H9 (cell line): ENCODE measurements around the gene STK17B. TPM values are rescaled to one million over a fixed set of nuclear protein-coding genes. Genes with fewer than 3 reads are reported as not detected.
A peak's percentile ranks its signal among the peaks of the same experiment; 100 is the strongest.

ENCODE experiments used
- DNase-seq: peaks from one replicate; pipeline ENCODE4 v3.0.0-alpha.2; 2017
- H2AFZ ChIP-seq: one replicate; pipeline ENCODE4 v1.6.1; 2013; ENCODE audit warnings: mild to moderate bottlenecking, low read length, control low read depth, moderate library complexity
- H2AK5ac ChIP-seq: 2 replicates; pipeline ENCODE4 v1.6.1; 2013; ENCODE audit warnings: low read length, control low read depth, mixed read lengths; ENCODE audit not compliant: insufficient read length
- H2BK120ac ChIP-seq: one replicate; pipeline ENCODE4 v1.6.1; 2013; ENCODE audit warnings: low read depth, mild to moderate bottlenecking, low read length, control low read depth, inconsistent platforms; ENCODE audit not compliant: poor library complexity, severe bottlenecking
- H2BK12ac ChIP-seq: 2 replicates; pipeline ENCODE4 v1.6.1; 2013; ENCODE audit warnings: low read length, control low read depth, mixed read lengths, low read depth; ENCODE audit not compliant: insufficient read length
- H2BK15ac ChIP-seq: 2 replicates; pipeline ENCODE4 v1.6.1; 2013; ENCODE audit warnings: low read depth, low read length, control low read depth
- H2BK20ac ChIP-seq: one replicate; pipeline ENCODE4 v1.6.1; 2013; ENCODE audit warnings: low read depth, mild to moderate bottlenecking, low read length, control low read depth, inconsistent platforms; ENCODE audit not compliant: poor library complexity, severe bottlenecking
- H2BK5ac ChIP-seq: 2 replicates; pipeline ENCODE4 v1.6.1; 2013; ENCODE audit warnings: low read length, control low read depth, mixed read lengths; ENCODE audit not compliant: insufficient read length
- H3K14ac ChIP-seq: 2 replicates; pipeline ENCODE4 v1.6.1; 2013; ENCODE audit warnings: low read length, control low read depth; ENCODE audit not compliant: insufficient read depth
- H3K18ac ChIP-seq: 2 replicates; pipeline ENCODE4 v1.6.1; 2013; ENCODE audit warnings: low read depth, mild to moderate bottlenecking, mixed read lengths, low read length, control low read depth; ENCODE audit not compliant: insufficient read length
- H3K23ac ChIP-seq: 2 replicates; pipeline ENCODE4 v1.6.1; 2013; ENCODE audit warnings: low read length, control low read depth, mixed read lengths, low read depth; ENCODE audit not compliant: insufficient read length
- H3K23me2 ChIP-seq: 2 replicates; pipeline ENCODE4 v1.6.1; 2013; ENCODE audit warnings: low read depth, mild to moderate bottlenecking, mixed read lengths, low read length, control low read depth; ENCODE audit not compliant: insufficient read length, poor library complexity, severe bottlenecking
- H3K27ac ChIP-seq: 2 replicates; pipeline ENCODE4 v1.5.1; 2013; ENCODE audit warnings: low read length, control low read depth, mixed read lengths, low read depth; ENCODE audit not compliant: insufficient read length
- H3K27me3 ChIP-seq: 2 replicates; pipeline ENCODE4 v1.6.1; 2013; ENCODE audit warnings: low read length, control low read depth, inconsistent platforms; ENCODE audit not compliant: insufficient read depth
- H3K4ac ChIP-seq: 2 replicates; pipeline ENCODE4 v1.6.1; 2013; ENCODE audit warnings: low read depth, mild to moderate bottlenecking, control low read depth, inconsistent platforms, low read length, moderate library complexity
- H3K4me1 ChIP-seq: 2 replicates; pipeline ENCODE4 v1.6.1; 2013; ENCODE audit warnings: low read length, control low read depth, inconsistent platforms; ENCODE audit not compliant: insufficient read depth
- H3K4me2 ChIP-seq: 2 replicates; pipeline ENCODE4 v1.6.1; 2013; ENCODE audit warnings: low read length, control low read depth, mixed read lengths; ENCODE audit not compliant: insufficient read length, insufficient read depth
- H3K56ac ChIP-seq: 2 replicates; pipeline ENCODE4 v1.6.1; 2013; ENCODE audit warnings: low read depth, mild to moderate bottlenecking, mixed read lengths, low read length, control low read depth; ENCODE audit not compliant: insufficient read length
- H3K79me1 ChIP-seq: 2 replicates; pipeline ENCODE4 v1.6.1; 2013; ENCODE audit warnings: low read depth, mild to moderate bottlenecking, moderate library complexity, low read length, control low read depth, inconsistent platforms; ENCODE audit not compliant: insufficient read depth, poor library complexity, severe bottlenecking
- H3K79me2 ChIP-seq: 2 replicates; pipeline ENCODE4 v1.6.1; 2013; ENCODE audit warnings: low read length, control low read depth, inconsistent platforms; ENCODE audit not compliant: insufficient read depth
- H3K9ac ChIP-seq: 2 replicates; pipeline ENCODE4 v1.6.1; 2013; ENCODE audit warnings: low read length, control low read depth, mixed read lengths; ENCODE audit not compliant: insufficient read length; ENCODE audit errors: extremely low read depth
- H3K9me3 ChIP-seq: one replicate; pipeline ENCODE4 v1.6.1; 2013; ENCODE audit warnings: low read depth, low read length, inconsistent platforms; ENCODE audit not compliant: control insufficient read depth
- H3T11ph ChIP-seq: one replicate; pipeline ENCODE4 v1.6.1; 2013; ENCODE audit warnings: mild to moderate bottlenecking, low read length, control low read depth, inconsistent platforms
- H4K20me1 ChIP-seq: one replicate; pipeline ENCODE4 v1.6.1; 2013; ENCODE audit not compliant: control insufficient read depth, insufficient read length, insufficient read depth
- H4K5ac ChIP-seq: 2 replicates; pipeline ENCODE4 v1.6.1; 2013; ENCODE audit warnings: low read depth, mild to moderate bottlenecking, mixed read lengths, low read length, control low read depth; ENCODE audit not compliant: insufficient read length
- H4K8ac ChIP-seq: replicated peaks from 2 replicates; pipeline ENCODE4 v1.6.1; 2013; ENCODE audit warnings: low read length, control low read depth, mixed read lengths, low read depth; ENCODE audit not compliant: insufficient read length
- H4K91ac ChIP-seq: 2 replicates; pipeline ENCODE4 v1.6.1; 2013; ENCODE audit warnings: low read depth, mild to moderate bottlenecking, moderate library complexity, mixed read lengths, low read length, control low read depth; ENCODE audit not compliant: insufficient read length
- H3K27ac Mint-ChIP-seq, 3 experiments: 2 replicates in 2 of 3; 3 replicates in 1 of 3; pipeline ENCODE4 v1.8.0; 2020 to 2021; ENCODE audit warnings: mixed read lengths in 3 of 3, mild to moderate bottlenecking in 1 of 3, moderate library complexity in 1 of 3
- H3K27me3 Mint-ChIP-seq: 2 replicates; pipeline ENCODE4 v1.8.0; 2021; ENCODE audit warnings: low read depth, mild to moderate bottlenecking, moderate library complexity, mixed read lengths
- H3K36me3 Mint-ChIP-seq, 3 experiments: 2 replicates in 2 of 3; 3 replicates in 1 of 3; pipeline ENCODE4 v1.8.0; 2020 to 2021; ENCODE audit warnings: low read depth in 3 of 3, mixed read lengths in 3 of 3; ENCODE audit not compliant: insufficient read depth in 1 of 3
- H3K4me1 Mint-ChIP-seq, 2 experiments: 2 replicates each; pipeline ENCODE4 v1.8.0; 2020; ENCODE audit warnings: mixed read lengths in 2 of 2
- H3K4me3 Mint-ChIP-seq, 2 experiments: 2 replicates in 1 of 2; 3 replicates in 1 of 2; pipeline ENCODE4 v1.8.0; 2020 to 2021; ENCODE audit warnings: mild to moderate bottlenecking in 2 of 2, mixed read lengths in 2 of 2, moderate library complexity in 1 of 2
- H3K9me3 Mint-ChIP-seq, 2 experiments: 2 replicates in 1 of 2; 3 replicates in 1 of 2; pipeline ENCODE4 v1.8.0; 2020; ENCODE audit warnings: mild to moderate bottlenecking in 2 of 2, mixed read lengths in 2 of 2, moderate library complexity in 1 of 2
- WGBS: extraction: QIAGEN DNeasy Blood & Tissue Kit; methylation state at CpG from one replicate; pipeline ENCODE4 v1.1.7; 2013; ENCODE audit warnings: missing lambda C conversion rate, low lambda C conversion rate, mixed read lengths; ENCODE audit not compliant: insufficient read length; ENCODE audit errors: extremely low coverage; 5-methylcytosine and 5-hydroxymethylcytosine counted together
- total RNA-seq: library from RNA; stranded (reverse); gene quantifications from 2 replicates; pipeline ENCODE4 v1.2.1, GENCODE V29; 2021
- TF ChIP-seq, protein P1 (sequence below): fragments of 200-600 bp; sonication (generic); conservative IDR thresholded peaks from 3 replicates; pipeline ENCODE4 v1.8.0; 2021; ENCODE audit warnings: antibody characterized with exemption, mild to moderate bottlenecking

The STK17B gene
- total RNA-seq, 1 experiment from 2014 or later, result 6.1 TPM

DNA sequence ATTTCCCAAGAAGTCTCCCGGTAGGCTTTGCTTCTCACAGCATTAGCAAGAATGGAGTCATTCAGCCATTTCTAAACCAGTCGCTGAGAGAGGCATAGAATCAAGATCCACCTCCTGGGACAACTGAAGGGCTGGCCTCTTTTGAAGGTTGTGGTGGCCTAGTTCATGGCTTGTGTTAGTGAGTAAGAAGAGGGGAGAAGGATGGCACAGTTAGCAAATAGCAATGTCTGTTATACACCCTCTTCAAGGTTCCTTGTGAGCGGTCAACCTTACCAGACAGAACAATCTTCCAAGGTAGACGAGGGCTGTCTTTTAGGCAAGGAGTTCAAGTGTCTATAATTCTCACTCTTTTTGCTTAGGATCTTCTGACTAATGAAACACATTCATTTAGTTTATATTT lies 67.3 kb downstream of the STK17B start:
- H3K27ac Mint-ChIP-seq, result 0 out of 7 replicates have a peak overlapping the region, but pooled peaks of 1 of the 3 experiments have one; percentile 12
- Histone ChIP-seq H3K18ac (no peak overlapping the region), H3K27ac (no peak overlapping the region), H4K8ac (no peak overlapping the region), H3K4me1 (no peaks in the 10 kb centered on the region; the same call in 1 of the 2 replicates), H3T11ph (no peak overlapping the region), H2AK5ac (no peak overlapping the region), H2BK120ac (no peak overlapping the region), H3K79me2 (no peaks in the 10 kb centered on the region), H3K4me2 (no peak overlapping the region), H3K79me1 (no peaks in the 10 kb centered on the region), H2BK15ac (no peak overlapping the region), H3K23me2 (no peaks in the 10 kb centered on the region), H4K20me1 (no peaks in the 10 kb centered on the region), H4K91ac (no peak overlapping the region), H2BK5ac (no peak overlapping the region), H2BK12ac (no peak overlapping the region), H3K9ac (no peak overlapping the region), H2AFZ (no peak overlapping the region), H3K4ac (no peak overlapping the region), H3K56ac (no peak overlapping the region), H4K5ac (no peak overlapping the region), H3K27me3 (no peaks in the 10 kb centered on the region), H3K14ac (no peak overlapping the region), H2BK20ac (no peak overlapping the region), H3K9me3 (no peaks in the 10 kb centered on the region), H3K23ac (no peak overlapping the region)
- no peaks in the 10 kb centered on the region for H3K9me3 Mint-ChIP-seq
- no peak for DNase-seq
- H3K4me3 Mint-ChIP-seq, result no peak overlapping the region
- no CpG with 5 or more reads among the region's 4 CpGs for WGBS
- peaks cover 0 to 7% (median 0%) of the 10 kb centered on the region in 3 experiments; a peak in 3 of 7 replicates for H3K36me3 Mint-ChIP-seq
- peaks cover 34 to 36% of the 10 kb centered on the region in 2 experiments for H3K4me1 Mint-ChIP-seq
- TF ChIP-seq, protein P1, sequence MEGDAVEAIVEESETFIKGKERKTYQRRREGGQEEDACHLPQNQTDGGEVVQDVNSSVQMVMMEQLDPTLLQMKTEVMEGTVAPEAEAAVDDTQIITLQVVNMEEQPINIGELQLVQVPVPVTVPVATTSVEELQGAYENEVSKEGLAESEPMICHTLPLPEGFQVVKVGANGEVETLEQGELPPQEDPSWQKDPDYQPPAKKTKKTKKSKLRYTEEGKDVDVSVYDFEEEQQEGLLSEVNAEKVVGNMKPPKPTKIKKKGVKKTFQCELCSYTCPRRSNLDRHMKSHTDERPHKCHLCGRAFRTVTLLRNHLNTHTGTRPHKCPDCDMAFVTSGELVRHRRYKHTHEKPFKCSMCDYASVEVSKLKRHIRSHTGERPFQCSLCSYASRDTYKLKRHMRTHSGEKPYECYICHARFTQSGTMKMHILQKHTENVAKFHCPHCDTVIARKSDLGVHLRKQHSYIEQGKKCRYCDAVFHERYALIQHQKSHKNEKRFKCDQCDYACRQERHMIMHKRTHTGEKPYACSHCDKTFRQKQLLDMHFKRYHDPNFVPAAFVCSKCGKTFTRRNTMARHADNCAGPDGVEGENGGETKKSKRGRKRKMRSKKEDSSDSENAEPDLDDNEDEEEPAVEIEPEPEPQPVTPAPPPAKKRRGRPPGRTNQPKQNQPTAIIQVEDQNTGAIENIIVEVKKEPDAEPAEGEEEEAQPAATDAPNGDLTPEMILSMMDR, result no peak
- H3K27me3 Mint-ChIP-seq, result no peaks in the 10 kb centered on the region
